CD4-positive, alpha-beta T cell treated with Interleukin-12 subunit alpha and Interleukin-12 subunit beta, for 1 hour (primary cell): ENCODE results near the gene CYBRD1.
"Not testable (repeated sequence)": the region's sequence is repeated elsewhere in the genome, so short reads cannot be mapped to it uniquely, and the experiment has no call there.

Source experiments
- DNase-seq: peaks from one replicate; pipeline ENCODE4 v3.0.0-alpha.2; 2020

Gene CYBRD1, protein sequence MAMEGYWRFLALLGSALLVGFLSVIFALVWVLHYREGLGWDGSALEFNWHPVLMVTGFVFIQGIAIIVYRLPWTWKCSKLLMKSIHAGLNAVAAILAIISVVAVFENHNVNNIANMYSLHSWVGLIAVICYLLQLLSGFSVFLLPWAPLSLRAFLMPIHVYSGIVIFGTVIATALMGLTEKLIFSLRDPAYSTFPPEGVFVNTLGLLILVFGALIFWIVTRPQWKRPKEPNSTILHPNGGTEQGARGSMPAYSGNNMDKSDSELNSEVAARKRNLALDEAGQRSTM

DNA sequence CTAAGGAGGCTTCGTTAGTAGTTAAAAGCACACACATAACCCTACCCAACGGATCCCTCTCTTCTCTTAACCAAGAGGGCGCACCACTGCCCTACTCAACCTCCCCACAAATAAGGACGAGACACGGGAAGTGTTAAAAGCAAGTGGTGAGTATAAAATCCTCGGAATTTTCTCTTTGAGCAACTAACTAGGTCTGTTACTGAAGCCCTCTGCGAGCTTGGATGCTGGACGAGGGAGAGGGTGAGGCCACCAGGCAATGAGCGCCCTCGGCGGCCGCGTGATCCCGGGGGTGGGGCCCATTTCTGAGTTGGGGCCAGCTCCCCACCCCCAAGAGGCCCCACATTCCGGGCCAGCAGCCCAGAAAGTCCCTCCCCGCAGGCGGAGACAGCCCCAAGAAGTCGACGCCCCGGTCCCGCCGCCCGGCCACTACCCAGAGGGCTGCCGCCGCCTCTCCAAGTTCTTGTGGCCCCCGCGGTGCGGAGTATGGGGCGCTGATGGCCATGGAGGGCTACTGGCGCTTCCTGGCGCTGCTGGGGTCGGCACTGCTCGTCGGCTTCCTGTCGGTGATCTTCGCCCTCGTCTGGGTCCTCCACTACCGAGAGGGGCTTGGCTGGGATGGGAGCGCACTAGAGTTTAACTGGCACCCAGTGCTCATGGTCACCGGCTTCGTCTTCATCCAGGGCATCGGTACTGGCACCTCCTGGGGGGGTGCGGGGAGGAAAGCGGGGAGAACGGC lies at the start of gene CYBRD1:
Gene CYBRD1 (plus strand): TSS at position 423 of the 736 bp plus-strand sequence. CDS start 72 bp downstream, at position 495.
- DNase-seq, result no peak

DNA sequence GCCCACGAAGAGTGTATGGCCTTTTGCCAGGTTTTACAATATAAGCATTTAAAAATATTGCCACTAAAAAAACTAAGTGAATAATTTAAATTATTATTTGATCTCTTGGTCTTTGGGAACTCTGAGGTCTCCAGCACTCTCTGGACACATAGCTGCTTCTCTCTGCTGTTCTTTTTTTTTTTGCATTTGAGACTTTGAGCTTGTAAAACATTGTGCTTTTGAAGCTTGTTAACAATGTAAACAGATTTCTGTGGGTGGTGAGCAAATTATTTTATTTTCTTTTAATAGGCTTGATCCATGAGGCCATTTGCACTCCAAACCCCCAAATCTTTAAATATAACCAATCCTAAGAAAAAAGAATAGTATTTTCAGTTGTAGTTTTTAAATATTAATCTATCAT lies 46.3 kb upstream of the CYBRD1 start:
- no peak for DNase-seq

DNA sequence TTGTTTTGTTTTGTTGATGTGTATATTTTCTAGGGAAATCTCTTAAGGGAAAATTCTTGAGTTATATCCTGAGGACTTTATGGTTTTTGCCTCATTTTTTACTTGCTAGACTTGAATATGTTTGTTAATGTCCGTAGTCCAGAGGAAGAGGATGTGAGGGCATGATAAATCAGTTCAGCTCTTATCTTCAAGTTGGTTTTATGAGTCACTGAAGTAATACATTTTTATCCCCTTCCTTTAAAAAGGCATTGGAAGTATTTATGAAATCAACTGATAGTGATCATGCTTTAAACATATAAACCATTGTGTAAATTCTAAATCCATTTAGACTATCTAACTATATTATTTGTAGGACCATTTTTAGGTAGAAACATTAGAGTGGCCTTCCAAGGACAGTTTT lies 43.9 kb upstream of the CYBRD1 start:
- no peak for DNase-seq

DNA sequence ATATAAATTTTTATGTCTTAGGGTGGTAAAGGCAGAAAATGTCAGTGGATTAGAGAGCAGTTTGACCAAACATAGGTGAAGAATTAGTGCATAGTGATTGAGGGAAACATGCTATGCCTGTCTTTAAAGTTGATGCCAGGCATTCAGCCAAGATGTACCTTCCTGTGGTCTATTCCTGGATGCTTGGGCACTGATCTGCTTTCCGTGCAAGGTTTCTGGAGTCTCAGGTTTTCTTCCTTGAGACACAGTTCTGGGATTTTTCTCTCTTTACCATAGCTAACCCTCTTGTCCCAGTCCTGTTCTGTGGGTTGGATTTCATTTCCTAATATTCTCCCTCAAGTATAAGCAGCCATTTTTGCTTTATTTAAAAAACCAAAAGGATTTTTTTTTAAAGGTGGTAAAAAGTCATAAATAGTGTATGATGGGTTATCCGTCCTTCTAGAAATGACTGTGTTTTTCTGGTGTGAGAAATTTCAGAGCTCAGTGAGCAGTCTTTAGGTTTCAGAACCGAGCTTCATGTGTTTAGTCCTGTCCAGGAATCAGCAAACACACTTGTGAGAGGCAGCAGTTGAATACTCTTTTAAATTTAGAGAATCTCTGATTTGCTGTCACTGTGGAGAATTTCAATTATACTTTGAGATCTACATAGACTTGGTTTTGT lies 43.0 kb upstream of the CYBRD1 start:
- DNase-seq, result no peak

DNA sequence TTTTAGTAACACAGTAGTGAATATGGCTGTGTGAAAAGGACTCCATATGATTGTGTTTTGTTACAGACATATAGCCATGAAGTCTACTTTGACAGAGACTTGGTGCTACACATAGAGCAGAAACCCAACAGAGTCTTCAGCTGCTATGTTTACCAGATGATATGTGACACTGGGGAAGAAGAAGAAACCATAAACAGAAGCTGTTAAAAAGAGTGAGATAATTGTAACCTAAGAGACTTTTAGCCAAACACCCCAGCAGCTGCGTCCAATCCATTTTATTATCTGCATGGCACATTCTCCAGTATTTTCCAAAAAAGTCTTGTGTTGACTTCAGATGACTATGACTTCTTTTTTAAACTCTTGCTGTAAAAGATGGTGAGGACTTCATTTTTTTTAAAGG lies 41.4 kb upstream of the CYBRD1 start:
- DNase-seq, result no peak

DNA sequence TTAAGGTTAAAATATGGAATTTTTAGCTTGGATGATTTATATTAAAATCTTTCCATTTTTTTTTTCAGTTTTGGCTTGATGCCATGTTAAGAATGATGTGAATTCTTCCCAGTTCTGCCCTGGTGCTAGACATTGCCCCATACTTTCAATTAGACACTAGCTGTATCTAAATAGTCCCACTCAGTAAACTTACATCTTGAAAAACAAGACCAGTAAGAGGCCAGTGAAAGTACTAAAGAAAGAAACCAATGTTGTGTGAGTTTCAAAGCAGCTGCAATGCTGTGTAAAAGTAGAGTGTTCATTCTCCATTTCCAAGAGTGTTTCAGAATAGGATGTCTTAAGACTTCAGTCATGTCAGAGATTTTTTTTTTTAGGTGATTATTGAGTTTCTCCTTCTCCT lies 40.0 kb upstream of the CYBRD1 start:
- no peak for DNase-seq

DNA sequence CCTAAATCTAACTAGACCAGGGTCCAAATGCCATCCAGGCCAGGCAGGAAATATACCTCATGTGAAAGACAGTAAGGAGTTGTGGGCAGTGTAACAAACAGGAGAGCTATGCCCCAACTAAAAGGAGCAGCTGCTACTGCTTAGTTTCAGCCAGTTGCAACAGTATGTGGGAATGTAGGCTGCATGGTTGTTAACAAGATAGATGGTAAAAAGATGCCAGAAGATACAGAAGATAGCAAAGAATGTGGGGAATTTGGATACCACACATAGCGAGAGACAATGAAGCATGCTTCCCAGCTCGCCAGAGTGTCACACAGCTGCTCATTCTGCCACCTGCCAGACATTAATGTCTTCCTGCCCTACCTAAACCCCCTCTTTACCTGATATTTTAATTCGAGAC lies 39.4 kb upstream of the CYBRD1 start:
- no peak for DNase-seq

DNA sequence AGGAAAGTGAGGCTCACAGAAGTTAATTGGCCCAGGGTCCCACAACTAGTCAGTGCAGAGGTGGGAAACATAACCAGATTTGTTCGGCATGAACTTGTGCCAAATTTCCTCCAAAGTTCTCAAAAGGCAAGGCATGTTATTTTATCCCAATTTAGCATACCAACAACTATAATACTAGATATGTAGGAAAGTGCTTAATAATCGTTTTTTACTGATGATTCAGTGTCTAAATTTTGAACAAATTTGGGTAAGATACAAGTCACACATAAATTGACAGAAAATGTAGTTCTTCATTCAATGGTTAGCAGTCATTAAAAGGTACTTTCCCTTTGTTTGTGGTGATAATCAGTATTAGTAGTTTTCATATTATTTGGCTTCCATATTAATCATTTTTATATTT lies 38.5 kb upstream of the CYBRD1 start:
- no peak for DNase-seq

DNA sequence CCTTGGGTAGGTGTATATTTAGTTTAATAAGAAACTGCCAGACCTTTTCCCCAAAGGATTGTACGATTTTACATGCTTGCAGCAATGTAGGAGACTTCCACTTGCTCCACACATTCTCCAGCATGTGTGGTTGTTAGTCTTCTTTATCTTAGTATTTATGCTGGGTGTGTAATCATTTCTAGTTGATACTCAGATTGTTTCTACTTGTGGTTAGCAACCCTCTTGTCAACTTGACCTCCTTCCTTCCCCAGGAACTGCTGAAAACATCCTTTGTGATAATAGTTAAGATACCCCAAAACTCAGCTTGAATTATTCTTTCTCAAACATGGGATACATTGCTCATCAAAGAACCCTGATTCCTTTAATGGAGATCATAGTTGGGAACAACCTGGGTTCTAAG lies 37.2 kb upstream of the CYBRD1 start:
- no peak for DNase-seq

DNA sequence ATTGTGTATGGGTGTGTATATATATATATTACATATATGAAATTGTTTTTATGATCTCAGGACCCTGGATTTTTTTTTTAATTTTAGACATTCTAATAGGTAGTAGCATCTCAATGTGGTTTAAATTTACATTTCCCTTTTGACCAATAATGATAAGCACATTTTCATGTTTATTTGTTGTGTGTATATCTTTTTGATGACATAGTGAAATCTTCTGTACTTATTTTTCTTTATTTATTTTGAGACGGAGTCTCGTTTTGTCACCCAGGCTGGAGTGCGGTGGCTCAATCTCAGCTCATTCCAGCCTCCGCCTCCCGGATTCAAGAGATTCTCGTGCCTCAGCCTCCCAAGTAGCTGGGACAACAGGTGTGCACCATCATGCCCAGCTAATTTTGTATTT lies 35.1 kb upstream of the CYBRD1 start:
- no peak for DNase-seq

DNA sequence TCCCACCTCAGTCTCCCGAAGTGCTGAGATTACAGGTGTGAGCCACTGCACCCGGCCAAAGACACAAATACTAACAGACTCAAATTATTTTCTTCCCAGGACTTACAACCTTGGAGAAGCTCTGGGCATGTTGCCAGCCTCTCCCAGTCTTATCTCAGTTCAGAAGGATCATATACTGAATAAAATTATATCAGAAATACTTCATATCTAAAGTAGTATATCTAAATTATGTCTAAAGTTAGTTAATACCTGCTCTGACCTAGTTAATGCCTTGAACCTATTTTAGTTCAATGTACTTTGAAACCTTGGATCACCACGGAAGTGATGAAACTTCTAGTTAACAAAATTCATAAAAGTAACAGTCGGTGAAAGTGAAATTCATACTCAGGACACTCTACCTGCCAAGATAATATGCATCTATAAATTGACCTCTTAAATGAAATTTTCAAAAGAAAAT lies 34.4 kb upstream of the CYBRD1 start:
- DNase-seq, result no peak

DNA sequence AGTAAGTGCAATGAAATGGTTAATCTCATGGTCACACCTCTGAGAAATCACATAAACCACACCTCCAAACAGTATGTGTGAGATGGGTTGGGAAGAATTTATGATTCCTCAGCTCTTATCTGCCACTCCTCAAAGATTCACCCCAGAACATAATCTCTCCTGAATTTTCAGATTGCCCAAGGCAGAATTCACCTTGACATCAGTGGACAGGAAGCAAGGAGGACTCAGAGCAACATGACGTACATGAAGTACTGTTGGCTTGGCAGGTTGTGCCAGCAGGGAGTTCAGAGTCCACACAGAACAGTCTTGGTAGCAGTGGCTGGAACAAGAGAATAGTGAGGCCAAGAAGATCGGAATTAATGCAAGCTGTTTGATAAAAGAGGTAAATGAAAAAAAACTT lies 31.7 kb upstream of the CYBRD1 start:
- no peak for DNase-seq

DNA sequence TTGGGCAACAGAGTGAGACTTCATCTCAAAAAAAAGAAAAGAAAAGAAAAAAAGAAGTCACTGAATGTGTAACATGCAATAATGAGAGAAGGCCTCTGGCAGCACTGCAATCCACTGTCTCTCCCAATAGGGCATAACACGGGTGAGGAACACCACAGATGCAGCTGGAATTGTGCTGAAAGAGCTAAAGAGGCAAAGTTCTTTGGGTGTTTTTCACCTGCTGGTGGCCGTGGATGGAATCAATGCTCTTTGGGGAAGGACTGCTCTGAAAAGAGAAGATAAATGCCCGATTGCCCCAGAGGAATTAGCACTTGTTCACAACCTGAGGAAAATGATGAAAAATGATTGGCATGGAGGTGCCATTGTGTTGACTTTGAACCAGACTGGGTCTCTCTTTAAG lies 31.0 kb upstream of the CYBRD1 start:
- no peak for DNase-seq

DNA sequence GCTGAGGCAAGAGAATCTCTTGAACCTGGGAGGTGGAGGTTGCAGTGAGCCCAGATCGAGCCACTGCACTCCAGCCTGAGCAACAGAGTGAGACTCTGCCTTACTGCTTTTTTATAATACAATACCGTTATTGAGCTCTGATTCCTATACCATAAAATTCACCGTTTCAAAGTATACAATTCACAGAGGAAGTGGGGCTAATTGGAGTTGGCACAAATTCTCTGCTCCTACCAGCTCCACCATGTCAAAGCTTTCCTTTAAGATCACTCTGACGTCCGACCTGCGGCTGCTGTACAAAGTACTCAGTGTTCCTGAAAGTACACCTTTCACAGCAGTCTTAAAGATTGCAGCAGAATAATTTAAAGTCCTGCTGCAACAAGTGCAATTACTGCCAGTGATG lies 29.6 kb upstream of the CYBRD1 start:
- DNase-seq, result no peak

DNA sequence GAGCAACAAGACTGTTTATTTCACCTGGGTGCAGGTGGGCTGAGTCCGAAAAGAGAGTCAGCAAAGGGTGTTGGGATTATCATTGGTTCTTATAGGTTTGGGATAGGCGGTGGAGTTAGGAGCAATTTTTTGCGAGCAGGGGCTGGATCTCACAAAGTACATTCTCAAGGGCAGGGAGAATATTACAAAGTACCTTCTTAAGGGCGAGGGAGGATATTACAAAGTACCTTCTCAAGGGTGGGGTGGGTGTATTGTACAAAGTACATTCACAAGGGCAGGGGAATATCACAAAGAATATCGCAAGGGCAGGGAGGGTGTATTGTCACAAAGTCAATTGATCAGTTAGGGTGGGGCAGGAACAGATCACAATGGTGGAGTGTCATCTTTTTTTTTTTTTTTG lies 24.6 kb upstream of the CYBRD1 start:
- not testable (repeated sequence) for DNase-seq

DNA sequence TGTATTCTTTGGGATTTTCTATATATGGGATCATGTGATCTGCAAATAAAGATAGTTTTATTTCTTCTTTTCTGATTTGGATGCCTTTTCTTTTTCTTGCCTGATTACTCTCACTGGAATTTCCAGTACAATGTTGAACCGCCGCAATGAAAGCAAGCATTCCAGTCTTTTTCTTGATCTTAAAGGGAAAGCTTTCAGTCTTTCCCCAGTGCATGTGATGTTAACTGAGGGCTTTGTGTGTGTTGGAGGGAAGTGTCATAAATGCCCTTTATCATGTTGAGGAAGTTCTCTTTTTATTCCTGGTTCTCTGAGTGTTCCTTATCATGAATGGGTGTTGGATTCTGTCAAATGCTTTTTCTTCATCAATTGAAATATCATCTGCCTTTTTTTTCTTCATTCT lies 16.9 kb upstream of the CYBRD1 start:
- DNase-seq, result no peak

DNA sequence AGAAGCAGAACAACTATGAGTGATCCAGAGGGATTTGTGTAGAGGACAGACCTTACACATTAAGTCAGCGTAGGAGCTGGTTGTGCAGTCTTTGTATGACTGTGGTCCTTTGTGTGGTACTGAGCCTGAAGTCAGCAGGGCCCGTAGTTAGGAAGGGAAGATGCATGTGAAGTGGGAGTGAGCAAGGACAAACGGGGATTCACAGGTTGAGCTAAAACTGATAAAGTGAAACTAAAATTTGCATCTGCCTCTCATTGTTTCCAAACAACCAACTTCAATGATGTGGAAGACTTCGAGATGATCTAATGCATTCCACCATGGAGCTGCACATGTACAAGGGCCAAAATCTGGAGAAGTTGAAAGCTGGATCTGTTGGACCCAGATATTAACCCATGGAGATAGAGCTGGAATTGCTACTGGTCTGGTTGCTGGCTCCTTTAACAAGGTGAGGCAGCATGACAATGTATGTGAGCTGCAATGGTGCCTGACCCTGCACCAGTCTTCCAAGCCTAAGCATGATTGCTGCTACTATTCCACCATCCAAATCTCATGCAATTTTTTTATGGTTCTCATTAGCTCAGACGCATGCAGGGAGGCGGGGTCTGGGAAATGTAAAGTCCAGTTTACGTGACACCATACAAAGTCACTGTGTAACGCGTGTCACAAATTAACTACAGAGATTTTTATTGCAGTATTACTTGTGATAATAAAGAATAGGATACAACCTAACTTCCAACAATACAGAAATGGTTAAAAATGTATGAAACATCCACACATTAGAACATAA lies 12.1 kb upstream of the CYBRD1 start:
- no peak for DNase-seq

DNA sequence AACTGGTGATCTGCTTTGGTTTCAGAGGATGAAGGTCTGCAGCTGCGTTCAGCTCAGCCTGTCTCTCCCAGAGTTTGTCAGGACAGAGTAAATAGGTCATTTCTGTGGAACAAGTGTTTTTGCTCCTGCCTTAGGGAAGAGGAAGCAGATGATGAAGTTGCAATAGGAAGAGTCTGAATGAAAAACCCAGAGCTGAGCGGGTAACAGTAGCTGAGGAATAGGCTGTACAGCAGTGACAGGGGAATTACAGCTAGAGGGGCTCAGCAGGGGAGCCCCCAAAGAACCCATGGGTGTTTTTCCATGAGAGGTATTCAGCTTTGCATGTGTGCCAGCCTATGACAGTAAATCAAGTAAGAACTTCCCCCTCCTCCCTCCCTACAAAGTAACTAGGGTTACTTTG lies 10.3 kb upstream of the CYBRD1 start:
- DNase-seq, result no peak

DNA sequence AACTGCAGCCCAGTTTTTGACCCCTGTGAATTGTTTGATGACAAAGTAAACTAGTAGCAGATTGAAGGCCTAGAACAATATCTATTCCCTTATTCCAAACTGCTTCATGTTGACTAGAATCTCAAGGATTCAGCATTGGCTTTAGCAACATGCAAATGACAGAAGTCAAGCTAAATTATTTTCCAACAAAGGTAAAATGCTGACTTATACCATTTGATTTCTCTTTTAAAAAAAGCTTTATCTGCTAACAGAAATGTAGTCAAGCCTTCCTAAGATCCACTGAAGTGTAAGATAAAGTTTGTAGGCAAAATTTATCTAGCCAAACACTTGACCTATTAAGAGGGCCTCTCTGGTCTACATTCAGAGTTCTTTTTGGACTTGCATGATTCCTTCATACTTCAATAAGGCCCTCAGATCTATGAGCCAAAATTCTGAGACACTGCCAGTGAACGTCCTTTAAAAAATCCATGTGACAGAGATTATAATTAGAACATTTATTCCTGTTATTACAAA lies 9.5 kb upstream of the CYBRD1 start:
- DNase-seq, result no peak

DNA sequence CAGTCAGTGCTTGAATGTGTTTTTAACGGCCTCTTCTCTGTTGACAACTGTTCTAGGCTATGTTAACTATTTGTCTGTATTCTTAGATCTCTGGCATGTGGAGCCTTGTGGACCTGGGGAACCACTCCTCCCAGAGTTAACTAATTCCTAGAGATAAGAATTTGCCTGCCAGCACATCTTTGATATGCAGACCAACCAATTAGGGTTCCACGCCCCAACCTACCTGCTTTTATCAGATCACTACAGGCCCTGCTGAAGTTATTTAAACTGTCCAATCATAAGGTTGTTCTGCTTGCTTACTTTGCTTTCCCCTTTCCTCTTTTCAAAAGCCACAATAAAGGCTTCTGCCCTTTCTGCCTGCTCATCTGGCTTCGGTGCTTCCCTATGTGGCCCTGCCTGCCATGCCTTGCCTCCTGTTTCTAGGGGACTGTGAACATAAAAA lies 8.5 kb upstream of the CYBRD1 start:
- DNase-seq, result no peak

DNA sequence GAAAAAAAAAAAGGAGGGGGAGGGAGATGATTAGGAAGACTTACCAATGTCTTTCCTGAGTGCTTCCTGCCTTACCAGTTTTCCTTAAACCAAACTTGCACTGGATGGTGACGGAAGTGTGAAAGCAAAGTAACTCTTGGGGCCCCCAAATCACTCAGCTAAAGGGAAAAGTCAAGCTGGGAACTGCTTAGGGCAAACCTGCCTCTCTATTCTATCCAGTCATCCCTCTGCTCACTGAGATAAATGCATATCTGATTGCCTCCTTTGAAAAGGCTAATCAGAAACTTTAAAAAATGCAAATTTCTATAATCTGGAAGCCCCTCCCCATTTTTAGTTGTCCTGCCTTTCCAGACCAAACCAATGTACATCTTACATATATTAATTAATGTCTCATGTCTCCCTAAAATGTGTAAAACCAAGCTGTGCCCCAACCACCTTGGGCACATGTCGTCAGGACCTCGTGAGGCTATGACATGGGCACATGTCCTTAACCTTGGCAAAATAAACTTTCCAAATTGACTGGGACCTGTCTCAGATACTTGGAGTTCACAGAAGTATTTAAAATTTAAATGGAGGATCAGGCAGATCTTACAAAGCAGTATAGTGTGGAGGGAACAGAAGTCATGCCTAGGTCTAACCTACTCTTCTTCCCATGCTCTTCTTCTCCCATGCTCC lies 7.2 kb upstream of the CYBRD1 start:
- no peak for DNase-seq

DNA sequence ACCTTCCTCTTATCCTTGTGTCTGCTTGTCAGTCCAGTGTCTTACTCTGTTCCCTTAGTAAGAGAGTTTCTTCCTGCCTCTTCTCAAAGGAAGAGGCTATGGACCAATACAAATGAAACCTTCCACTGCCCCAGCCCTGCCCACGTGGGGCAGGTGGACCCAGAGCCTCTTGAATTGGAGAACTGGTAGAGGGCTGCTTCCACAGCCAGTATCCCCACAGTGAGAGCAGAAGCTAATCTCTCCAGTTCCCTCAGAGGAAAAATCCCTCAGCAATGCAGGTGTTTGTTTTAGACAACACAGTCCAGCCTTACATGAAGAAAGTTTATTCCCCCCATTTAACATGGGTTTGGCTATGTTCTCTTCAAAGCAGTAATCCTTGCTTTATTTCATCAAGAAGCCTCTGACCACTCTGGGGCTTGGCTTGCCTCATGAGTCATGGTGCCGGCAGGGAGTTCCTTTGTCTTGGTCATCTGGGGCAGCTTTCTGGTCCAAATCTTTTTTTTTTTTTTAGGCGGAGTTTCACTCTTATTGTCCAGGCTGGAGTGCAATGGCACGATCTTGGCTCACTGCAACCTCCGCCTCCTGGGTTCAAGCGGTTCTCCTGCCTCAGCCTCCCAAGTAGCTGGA lies 6.5 kb upstream of the CYBRD1 start:
- DNase-seq, result no peak
